Measurements from ENCODE around the gene SMAD2. TPM values are rescaled to one million over a fixed set of nuclear protein-coding genes. Genes with fewer than 3 reads are reported as not detected.

Gene SMAD2
- total and polyA plus RNA-seq, 7 donors, result 34.1 to 101 (median 56.1) TPM

GRCh38 chr18:47949202-47949601 is 18.7 kb upstream of the SMAD2 start:
- Histone ChIP-seq H3K27ac (no peak overlapping the region), H3K4me3 (no peak overlapping the region), H3K27me3 (no peaks in the 10 kb centered on the region), H3K9me3 (no peaks in the 10 kb centered on the region), H3K36me3 (no peaks in the 10 kb centered on the region), H3K4me1 (no peaks in the 10 kb centered on the region)
- 52 to 63% methylated on average over 2 of the region's 2 CpGs for WGBS, 2 donors
- intact Hi-C loops (cut with DNase I), result no loop called here
- DNase-seq, result no peak
- TF ChIP-seq POLR2AphosphoS5 (IDR thresholded peaks at IDR 0.05) (no peak), CTCF (IDR thresholded peaks at IDR 0.05) (no peak), POLR2A (IDR thresholded peaks at IDR 0.05) (no peak)

GRCh38 chr18:47946889-47947288 is 16.4 kb upstream of the SMAD2 start:
- Histone ChIP-seq H3K27ac (no peak overlapping the region), H3K27me3 (no peaks in the 10 kb centered on the region), H3K36me3 (no peaks in the 10 kb centered on the region), H3K4me3 (no peak overlapping the region), H3K4me1 (no peaks in the 10 kb centered on the region), H3K9me3 (no peaks in the 10 kb centered on the region)
- 91 to 93% methylated on average over 4 of the region's 4 CpGs for WGBS, 2 donors
- no peak for DNase-seq
- intact Hi-C loops (cut with DNase I), result no loop called here
- TF ChIP-seq POLR2AphosphoS5 (IDR thresholded peaks at IDR 0.05) (no peak), CTCF (IDR thresholded peaks at IDR 0.05) (no peak), POLR2A (IDR thresholded peaks at IDR 0.05) (no peak), EP300 (IDR thresholded peaks at IDR 0.05) (no peak)

- Histone ChIP-seq H3K9me3 (no peaks in the 10 kb centered on the region), H3K4me1 (no peaks in the 10 kb centered on the region), H3K27ac (no peak overlapping the region), H3K36me3 (no peaks in the 10 kb centered on the region), H3K27me3 (no peaks in the 10 kb centered on the region), H3K4me3 (no peak overlapping the region)
- intact Hi-C loops (cut with DNase I), result no loop called here
- no peak for DNase-seq
- TF ChIP-seq CTCF (IDR thresholded peaks at IDR 0.05), result no peak
- no peak for TF ChIP-seq EP300 (IDR thresholded peaks at IDR 0.05)
- no peak for TF ChIP-seq POLR2AphosphoS5 (IDR thresholded peaks at IDR 0.05)
- TF ChIP-seq POLR2A (IDR thresholded peaks at IDR 0.05), result no peak
- WGBS, 2 donors, result 86 to 87% methylated on average over 6 of the region's 6 CpGs
These were observed 14.8 kb upstream of the SMAD2 start for GRCh38 chr18:47944972-47945852.

GRCh38 chr18:47936952-47937351 is 6.5 kb upstream of the SMAD2 start:
- Histone ChIP-seq H3K36me3 (no peaks in the 10 kb centered on the region), H3K4me1 (no peaks in the 10 kb centered on the region), H3K27me3 (no peaks in the 10 kb centered on the region), H3K27ac (no peak overlapping the region), H3K4me3 (no peak overlapping the region), H3K9me3 (no peaks in the 10 kb centered on the region)
- 55 to 84% methylated on average over 1 of the region's 1 CpG for WGBS, 2 donors
- TF ChIP-seq POLR2AphosphoS5 (IDR thresholded peaks at IDR 0.05), result no peak
- TF ChIP-seq EP300 (IDR thresholded peaks at IDR 0.05), result no peak
- TF ChIP-seq POLR2A (IDR thresholded peaks at IDR 0.05), result no peak
- no peak for TF ChIP-seq CTCF (IDR thresholded peaks at IDR 0.05)
- no peak for DNase-seq
- intact Hi-C loops (cut with DNase I), result loop anchor here (10.0 kb wide), 2 partner anchors 598 to 782 kb away; partner anchors contain the start of genes CTIF and HDHD2

Data from sigmoid colon (tissue), 7 donors.